HepG2 (cell line): Measurements from ENCODE around the gene MTRFR. TPM values are rescaled to one million over a fixed set of nuclear protein-coding genes. Genes with fewer than 3 reads are reported as not detected.

Source experiments
- ATAC-seq: fragments of 200-7000 bp; cut with Tn5 transposase; 3 replicates; pipeline ENCODE4 v1.9.1; 2020; ENCODE audit warnings: mild to moderate bottlenecking, moderate library complexity
- BruUV-seq: library from RNA; stranded (reverse); fragments of 400-500 nt; replicated peaks from 2 replicates; lab custom pipeline; 2021; lab: Mats Ljungman, UMichigan
- CTCF ChIA-PET: fragments of 300-600 bp; formaldehyde crosslinking; extraction: SDS; loops from one replicate; lab custom pipeline; 2021; ENCODE audit warnings: low total read pairs, inconsistent platforms, low intra/inter-chr PET ratio; lab: Yijun Ruan, JAX
- POLR2A ChIA-PET: fragments of 350-600 bp; sonication (Branson Sonifier 250); formaldehyde crosslinking; loops from one replicate; lab custom pipeline; 2020; ENCODE audit warnings: antibody characterized with exemption, inconsistent platforms; lab: Yijun Ruan, JAX
- DNase-seq: peaks from one replicate; pipeline ENCODE4 v3.0.0-alpha.2; 2015; ENCODE audit warnings: low spot score
- FAIRE-seq: peaks from 3 replicates; lab custom pipeline; 2011; peaks lifted over from hg19 to GRCh38; lab: Jason Lieb, UNC
- H2AFZ ChIP-seq: one replicate; pipeline ENCODE4 v1.6.1; 2011; ENCODE audit warnings: low read length, inconsistent platforms
- H3K27ac ChIP-seq: fragments of 300-600 bp; 3 replicates; pipeline ENCODE4 v1.8.0; 2011; ENCODE audit warnings: mixed run types, mild to moderate bottlenecking, mixed read lengths, low read length, inconsistent platforms; ENCODE audit not compliant: insufficient read depth; ENCODE audit errors: extremely low read length
- H3K27me3 ChIP-seq, 2 experiments: fragments of 200-600 bp in 1 of 2; 2 replicates in 1 of 2; 3 replicates in 1 of 2; pipeline versions ENCODE4 v1.6.0 to v1.8.0; 2011; ENCODE audit warnings: low read length in 2 of 2, mild to moderate bottlenecking in 2 of 2, moderate library complexity in 2 of 2, inconsistent platforms in 1 of 2; ENCODE audit not compliant: insufficient read depth in 2 of 2, control insufficient read depth in 1 of 2
- H3K36me3 ChIP-seq, 2 experiments: fragments of 200-600 bp in 1 of 2; replicated peaks in 1 of 2; 2 replicates in 1 of 2; 3 replicates in 1 of 2; pipeline versions ENCODE4 v1.5.1 to v1.8.0; 2011; ENCODE audit warnings: low read length in 2 of 2, inconsistent platforms in 1 of 2; ENCODE audit not compliant: insufficient read depth in 2 of 2, control insufficient read depth in 1 of 2
- H3K4me1 ChIP-seq: 2 replicates; pipeline ENCODE4 v1.5.1; 2012; ENCODE audit warnings: low read length, inconsistent platforms; ENCODE audit not compliant: insufficient read depth
- H3K4me2 ChIP-seq: 2 replicates; pipeline ENCODE4 v1.6.0; 2011; ENCODE audit warnings: low read depth, low read length, inconsistent platforms
- H3K4me3 ChIP-seq, 3 experiments: fragments of 200-600 bp in 1 of 3; sonication (generic), shearing (Covaris generic) in 1 of 3; replicated peaks in 1 of 3; 2 replicates each; pipeline ENCODE4 v1.5.1; 2011 to 2016; ENCODE audit warnings: low read length in 3 of 3, inconsistent platforms in 2 of 3, low read depth in 2 of 3, mild to moderate bottlenecking in 2 of 3, control low read depth in 1 of 3, mixed read lengths in 1 of 3; ENCODE audit not compliant: insufficient read depth in 1 of 3
- H3K79me2 ChIP-seq: one replicate; pipeline ENCODE4 v1.6.1; 2011; ENCODE audit warnings: low read length, inconsistent platforms; ENCODE audit not compliant: insufficient read depth
- H3K9ac ChIP-seq: 2 replicates; pipeline ENCODE4 v1.6.0; 2011; ENCODE audit warnings: mild to moderate bottlenecking, low read depth, low read length, inconsistent platforms; ENCODE audit not compliant: insufficient read depth
- H3K9me3 ChIP-seq: 2 replicates; pipeline ENCODE4 v1.5.1; 2012; ENCODE audit warnings: mild to moderate bottlenecking, low read length
- H4K20me1 ChIP-seq: 2 replicates; pipeline ENCODE4 v1.6.0; 2011; ENCODE audit warnings: inconsistent platforms, mild to moderate bottlenecking, low read length, moderate library complexity; ENCODE audit not compliant: insufficient read depth
- AGO2 ChIP-seq: fragments of 200-400 bp; formaldehyde crosslinking; optimal IDR thresholded peaks from 2 replicates; pipeline ENCODE3; 2017; ENCODE audit warnings: mild to moderate bottlenecking, low read depth, low read length, moderate library complexity
- CEBPB ChIP-seq: IDR thresholded peaks from 2 replicates; pipeline ENCODE4 v1.6.1; 2011; ENCODE audit warnings: low read depth, low read length, improper control_type of control experiment, borderline replicate concordance
- CENPT ChIP-seq: sonication (generic); formaldehyde crosslinking; IDR thresholded peaks from 2 replicates; pipeline ENCODE4 v1.8.0; 2022; ENCODE audit warnings: low read depth, mild to moderate bottlenecking, moderate library complexity, missing genetic modification reagents
- EZH2 ChIP-seq: conservative IDR thresholded peaks from 2 replicates; pipeline ENCODE4 v1.6.1; 2012; ENCODE audit warnings: mild to moderate bottlenecking, low read depth, low read length, moderate library complexity
- GTF3A ChIP-seq: sonication (generic); formaldehyde crosslinking; conservative IDR thresholded peaks from 2 replicates; pipeline ENCODE4 v1.4.0; 2020; ENCODE audit warnings: mild to moderate bottlenecking, missing genetic modification reagents
- HOXD1 ChIP-seq: sonication (generic); formaldehyde crosslinking; IDR thresholded peaks from 2 replicates; pipeline ENCODE4 v1.5.0; 2020; ENCODE audit warnings: missing genetic modification reagents
- KAT7 ChIP-seq: IDR thresholded peaks from 2 replicates; pipeline ENCODE4 v1.6.1; 2018; ENCODE audit warnings: borderline replicate concordance, missing compliant biosample characterization
- MED13 ChIP-seq: sonication (generic); formaldehyde crosslinking; IDR thresholded peaks from 2 replicates; pipeline ENCODE4 v1.5.0; 2020; ENCODE audit warnings: missing genetic modification reagents
- NFATC3 ChIP-seq: sonication (generic); formaldehyde crosslinking; IDR thresholded peaks from 2 replicates; pipeline ENCODE4 v1.5.1; 2020; ENCODE audit warnings: mild to moderate bottlenecking, missing genetic modification reagents
- NFIC ChIP-seq: IDR thresholded peaks from 2 replicates; pipeline ENCODE4 v1.6.1; 2012; ENCODE audit warnings: mild to moderate bottlenecking, low read length, inconsistent platforms
- NFYC ChIP-seq: IDR thresholded peaks from 2 replicates; pipeline ENCODE4 v1.6.1; 2016; ENCODE audit warnings: missing genetic modification reagents, missing compliant biosample characterization
- ONECUT2 ChIP-seq: sonication (generic); formaldehyde crosslinking; IDR thresholded peaks from 2 replicates; pipeline ENCODE4 v1.4.0; 2020; ENCODE audit warnings: missing genetic modification reagents
- PCBP1 ChIP-seq: fragments of 200-400 bp; formaldehyde crosslinking; IDR thresholded peaks from 2 replicates; pipeline ENCODE4 v1.6.1; 2017; ENCODE audit warnings: mild to moderate bottlenecking, low read depth, low read length, borderline replicate concordance
- PHF5A ChIP-seq: IDR thresholded peaks from one replicate; pipeline ENCODE4 v1.6.1; 2018; ENCODE audit warnings: low read depth, missing genetic modification reagents; ENCODE audit not compliant: unreplicated experiment
- SRSF9 ChIP-seq: fragments of 200-400 bp; formaldehyde crosslinking; IDR thresholded peaks from 2 replicates; pipeline ENCODE4 v1.6.1; 2018; ENCODE audit warnings: borderline replicate concordance, mild to moderate bottlenecking, low read depth, low read length; ENCODE audit not compliant: insufficient read depth, poor library complexity, severe bottlenecking
- TFDP2 ChIP-seq: sonication (generic); formaldehyde crosslinking; IDR thresholded peaks from 2 replicates; pipeline ENCODE4 v1.4.0; 2020; ENCODE audit warnings: missing genetic modification reagents
- XBP1 ChIP-seq: sonication (generic); formaldehyde crosslinking; IDR thresholded peaks from 2 replicates; pipeline ENCODE4 v1.5.0; 2020; ENCODE audit warnings: missing genetic modification reagents
- ZEB1 ChIP-seq: IDR thresholded peaks from 2 replicates; pipeline ENCODE4 v1.6.1; 2012; ENCODE audit warnings: mild to moderate bottlenecking, low read depth, inconsistent platforms; ENCODE audit not compliant: insufficient replicate concordance
- ZFP36L2 ChIP-seq: sonication (generic); formaldehyde crosslinking; IDR thresholded peaks from 2 replicates; pipeline ENCODE4 v1.4.0; 2020; ENCODE audit warnings: missing genetic modification reagents
- ZNF280D ChIP-seq: sonication (generic); formaldehyde crosslinking; IDR thresholded peaks from 2 replicates; pipeline ENCODE4 v1.5.1; 2020; ENCODE audit warnings: mild to moderate bottlenecking, missing genetic modification reagents
- ZNF749 ChIP-seq: sonication (generic); formaldehyde crosslinking; IDR thresholded peaks from 2 replicates; pipeline ENCODE4 v1.8.0; 2022; ENCODE audit warnings: mild to moderate bottlenecking, missing genetic modification reagents, moderate library complexity, borderline replicate concordance
- WGBS: methylation state at CpG from one replicate; pipeline ENCODE4 v1.1.6; 2017; ENCODE audit warnings: low lambda C conversion rate; 5-methylcytosine and 5-hydroxymethylcytosine counted together
- in situ Hi-C: cut with HindIII; loops from 2 replicates; pipeline ENCODE4 v1.10.0; 2017; ENCODE audit warnings: low pct_unique_long_range_greater_than_20kb; ENCODE audit not compliant: extremely low pct_ligation_motif_present
- intact Hi-C: fragments of 100-400 bp; cut with micrococcal nuclease; formaldehyde crosslinking; loops from one replicate; pipeline ENCODE4 v1.10.0; 2022; ENCODE audit not compliant: unreplicated experiment
- polyA plus RNA-seq, 8 experiments: library from polyadenylated mRNA; depleted of rRNA in 3 of 8; stranded (reverse) in 7 of 8; unstranded in 1 of 8; fragments of >200 nt; fragmentation: Illumina TruSeq in 4 of 8; extraction: Trizol in 4 of 8; gene quantifications; 2 replicates each; pipeline versions ENCODE4 v1.2.1 to v1.2.3, GENCODE V29; 2011 to 2016; ENCODE audit warnings: low read depth in 4 of 8, missing spikeins in 1 of 8, mixed read lengths in 1 of 8; ENCODE audit not compliant: insufficient read depth in 1 of 8
- total RNA-seq, 5 experiments: library from RNA; depleted of rRNA; stranded (reverse); fragments of >200 nt; fragmentation: Illumina TruSeq; extraction: Trizol; gene quantifications; 2 replicates each; pipeline ENCODE4 v1.2.3, GENCODE V29; 2016; ENCODE audit warnings: low read depth in 1 of 5

Gene MTRFR
- total and polyA plus RNA-seq, 2 of the 13 experiments (the other 11 are each of a cell fraction or from before 2014, with no cell fraction given) = 7.1 to 9.9 TPM

- TF ChIP-seq AGO2 = no peak
- 0 out of 2 replicates have a peak, but pooled peaks have one; percentile 25 for TF ChIP-seq NFIC
These were observed 1.3 kb upstream of the MTRFR start (continued) for GRCh38 chr12:123231931-123232330.

GRCh38 chr12:123232472-123232806 lies 797 bp upstream of the MTRFR start:
- peaks cover 49% of the 10 kb centered on the region for H3K4me1 ChIP-seq
- H4K20me1 ChIP-seq = no peaks in the 10 kb centered on the region
- TSS peak; percentile 66 for BruUV-seq
- no peaks in the 10 kb centered on the region; a peak in 1 of 5 replicates for H3K27me3 ChIP-seq
- H3K79me2 ChIP-seq = peaks cover 70% of the 10 kb centered on the region
- no peaks in the 10 kb centered on the region for H3K9me3 ChIP-seq
- H3K4me2 ChIP-seq = peak overlapping the region; percentile 77
- in situ Hi-C loops = loop anchor here (5.0 to 25.0 kb wide), 2 partner anchors 190 to 370 kb away; no protein-coding TSS in a partner anchor
- H3K27ac ChIP-seq = peak overlapping the region; percentile 89
- no peak for DNase-seq
- WGBS = 1% methylated on average over 15 of the region's 15 CpGs
- peak overlapping the region; percentile 71 to 95 (median 82) for H3K4me3 ChIP-seq
- H2AFZ ChIP-seq = peak overlapping the region; percentile 91
- H3K9ac ChIP-seq = peak overlapping the region; percentile 88
- POLR2A ChIA-PET = interaction anchor here (0.5 to 3.6 kb wide), 64 partner anchors 9 to 479 kb away, joined by 3 to 63 read pairs (median 6); partner anchors contain the start of genes ABCB9, ARL6IP4, ATP6V0A2 and KMT5A
- peaks cover 0 to 12% of the 10 kb centered on the region in 2 experiments; a peak in 1 of 5 replicates for H3K36me3 ChIP-seq
- FAIRE-seq = no peak
- ATAC-seq = peak; percentile 9
- intact Hi-C loops = loop anchor here (5.0 kb wide), 2 partner anchors 250 to 265 kb away; partner anchors contain the start of genes ABCB9 and ARL6IP4
- CTCF ChIA-PET = no interaction called here
- no peak for TF ChIP-seq ZEB1
- 0 out of 2 replicates have a peak, but pooled peaks have one; percentile 15 for TF ChIP-seq KAT7 (CRISPR knock-in tag)
- TF ChIP-seq CEBPB = no peak
- no peak for TF ChIP-seq XBP1 (CRISPR knock-in tag)
- 0 out of 2 replicates have a peak, but pooled peaks have one; percentile 26 for TF ChIP-seq ZNF749 (CRISPR knock-in tag)
- TF ChIP-seq PHF5A (CRISPR knock-in tag) = no peak
- TF ChIP-seq EZH2 = no peak
- TF ChIP-seq SRSF9 = no peak
- TF ChIP-seq MED13 (CRISPR knock-in tag) = no peak
- TF ChIP-seq TFDP2 (CRISPR knock-in tag) = no peak
- no peak for TF ChIP-seq HOXD1 (CRISPR knock-in tag)
- no peak for TF ChIP-seq NFATC3 (CRISPR knock-in tag)
- 0 out of 2 replicates have a peak, but pooled peaks have one; percentile 17 for TF ChIP-seq ONECUT2
- no peak for TF ChIP-seq CENPT (CRISPR knock-in tag)
- no peak for TF ChIP-seq ZFP36L2 (CRISPR knock-in tag)
- TF ChIP-seq GTF3A = no peak
- TF ChIP-seq ZNF280D (CRISPR knock-in tag) = 0 out of 2 replicates have a peak, but pooled peaks have one; percentile 60
- no peak for TF ChIP-seq NFYC (CRISPR knock-in tag)
- no peak for TF ChIP-seq PCBP1
